SK-N-MC (cell line): Measurements from ENCODE around the gene SLC16A3.
"Not testable (repeated sequence)": the region's sequence is repeated elsewhere in the genome, so short reads cannot be mapped to it uniquely, and the experiment has no call there.

Experiments
- EZH2 ChIP-seq: fragments of 200-600 bp; sonication (generic); IDR thresholded peaks from one replicate; pipeline ENCODE4 v1.6.1; 2017; ENCODE audit warnings: antibody characterized with exemption
- POLR2AphosphoS5 ChIP-seq: IDR thresholded peaks from 2 replicates; pipeline ENCODE4 v1.6.1; 2012; ENCODE audit warnings: mild to moderate bottlenecking, low read depth, low read length, borderline replicate concordance

DNA sequence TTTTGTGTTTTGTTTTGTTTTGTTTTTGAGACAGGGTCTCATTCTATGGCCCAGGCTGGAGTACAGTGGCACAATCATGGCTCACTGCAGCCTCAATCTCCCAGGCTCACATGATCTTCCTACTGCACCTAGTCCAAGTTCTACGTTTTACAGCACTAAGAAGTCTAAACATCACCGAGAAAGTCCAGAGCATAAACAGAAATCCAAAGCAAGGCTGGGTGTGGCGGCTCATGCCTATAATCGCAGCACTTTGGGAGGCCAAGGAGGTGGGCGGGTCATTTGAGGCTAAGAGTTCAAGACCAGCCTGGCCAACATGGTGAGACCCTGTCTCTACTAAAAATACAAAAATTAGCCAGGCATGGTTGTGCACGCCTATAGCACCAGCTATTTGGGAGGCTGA is 35.8 kb upstream of the SLC16A3 start:
- TF ChIP-seq POLR2AphosphoS5, EZH2: not testable (repeated sequence)
